Ovary (tissue), 9 donors: ENCODE results near the gene NCAN. TPM values are rescaled to one million over a fixed set of nuclear protein-coding genes. Genes with fewer than 3 reads are reported as not detected.

Experiments
- DNase-seq, 5 donors: peaks; one replicate each; pipeline ENCODE4 v3.0.0-alpha.2; 2019 to 2020
- H3K27ac ChIP-seq, 2 donors: fragments of 200-600 bp; one replicate each; pipeline versions ENCODE4 v1.5.1 to v1.8.0; 2019 to 2022
- H3K27me3 ChIP-seq: fragments of 200-600 bp; one replicate; pipeline ENCODE4 v1.8.0; 2022
- H3K36me3 ChIP-seq: fragments of 200-600 bp; sonication (generic); one replicate; pipeline ENCODE4 v1.5.1; 2019
- H3K4me1 ChIP-seq: one replicate; pipeline ENCODE4 v1.8.1; 2013; ENCODE audit warnings: mild to moderate bottlenecking, moderate library complexity; ENCODE audit not compliant: insufficient read depth
- H3K4me3 ChIP-seq: fragments of 200-600 bp; sonication (generic); one replicate; pipeline ENCODE4 v1.5.1; 2017
- H3K9me3 ChIP-seq, 2 donors: fragments of 200-600 bp in 1 of 2; sonication (generic) in 1 of 2; one replicate each; pipeline versions ENCODE4 v1.5.1 to v1.8.1; 2013 to 2019; ENCODE audit warnings: mild to moderate bottlenecking in 1 of 2, moderate library complexity in 1 of 2
- CTCF ChIP-seq, 3 donors: fragments of 450-650 bp in 2 of 3; fragments of 200-600 bp in 1 of 3; IDR thresholded peaks; one replicate each; pipeline versions ENCODE4 v1.5.1 to v1.8.0; 2016 to 2022; ENCODE audit warnings: antibody characterized with exemption in 3 of 3, mild to moderate bottlenecking in 1 of 3
- EP300 ChIP-seq: sonication (generic); formaldehyde crosslinking; IDR thresholded peaks from one replicate; pipeline ENCODE4 v1.6.1; 2017; ENCODE audit warnings: antibody characterized with exemption
- POLR2A ChIP-seq: fragments of 450-650 bp; IDR thresholded peaks from one replicate; pipeline ENCODE4 v1.6.1; 2017; ENCODE audit warnings: antibody characterized with exemption, mild to moderate bottlenecking, moderate library complexity
- WGBS, 3 donors: extraction: QIAGEN DNeasy Blood & Tissue Kit in 1 of 3; methylation state at CpG; one replicate each; pipeline versions ENCODE4 v1.1.5 to v1.1.7; 2013 to 2017; 5-methylcytosine and 5-hydroxymethylcytosine counted together
- intact Hi-C, 4 donors: fragments of 100-400 bp; cut with DNase I; formaldehyde crosslinking; loops; one replicate each; pipeline versions ENCODE4 v1.11.0 to v1.15.1; 2022 to 2023
- polyA plus RNA-seq, 2 donors: library from polyadenylated mRNA; stranded (reverse); fragments of 200-250 nt in 1 of 2; fragments of 350-450 nt in 1 of 2; fragmentation: Illumina TruSeq in 1 of 2; extraction: RNeasy Lipid Tissue Mini Kit (QIAGEN cat#74804) in 1 of 2; gene quantifications; one replicate each; pipeline ENCODE4 v1.2.3, GENCODE V29; 2013 to 2014
- total RNA-seq, 7 donors: library from RNA; depleted of rRNA in 2 of 7; stranded (reverse); fragments of >200 nt in 2 of 7; fragmentation: NEBNext Ultra II Directional in 3 of 7; extraction: Animal tissue kit (Norgen Biotek cat#: 25700) in 3 of 7; gene quantifications; one replicate each; pipeline versions ENCODE4 v1.1.0 to v1.2.4, GENCODE V29; 2016 to 2023
- donor health status: DM: no; HTN: no; CAD: no; lungs with moderate emphysema.
- donor health status: DM: no; HTN: no; CAD: no.
- donor health status: Bipolar disorder and iron deficiency.
- donor health status: DM: yes; HTN: yes; CAD: no.
- donor health status: DM: no; HTN: no; CAD: no.
- donor health status: DM: yes; HTN: yes; CAD: no.

NCAN gene
- total and polyA plus RNA-seq, 9 donors, result not detected

GRCh38 chr19:19257836-19258588 lies 46.3 kb downstream of the NCAN start:
- H3K4me3 ChIP-seq, result no peak overlapping the region
- TF ChIP-seq CTCF (IDR thresholded peaks at IDR 0.05) (no peak), POLR2A (no peak), EP300 (no peak)
- H3K36me3 ChIP-seq, result no peaks in the 10 kb centered on the region
- intact Hi-C loops, result no loop called here
- no peaks in the 10 kb centered on the region for H3K27me3 ChIP-seq
- DNase-seq, result no peak
- no peak overlapping the region for H3K27ac ChIP-seq
- no peaks in the 10 kb centered on the region for H3K9me3 ChIP-seq
- WGBS, 3 donors, result 85 to 91% (median 90%) methylated on average over 72 of the region's 72 CpGs
- H3K4me1 ChIP-seq, result peaks cover 3% of the 10 kb centered on the region

- DNase-seq, result no peak
- no peak for TF ChIP-seq EP300
- no peak for TF ChIP-seq POLR2A
- no peak for TF ChIP-seq CTCF (IDR thresholded peaks at IDR 0.05)
- Histone ChIP-seq H3K36me3 (no peaks in the 10 kb centered on the region), H3K4me3 (no peak overlapping the region), H3K27ac (no peak overlapping the region), H3K27me3 (no peaks in the 10 kb centered on the region), H3K4me1 (peaks cover 3% of the 10 kb centered on the region), H3K9me3 (no peaks in the 10 kb centered on the region)
- 92 to 95% (median 93%) methylated on average over 41 of the region's 41 CpGs for WGBS, 3 donors
- intact Hi-C loops, result no loop called here
Measured at GRCh38 chr19:19258589-19259338, 47.0 kb downstream of the NCAN start.

- H3K36me3 ChIP-seq, result no peaks in the 10 kb centered on the region
- H3K4me1 ChIP-seq, result peaks cover 3% of the 10 kb centered on the region
- no peaks in the 10 kb centered on the region for H3K9me3 ChIP-seq
- WGBS, 3 donors, result 70 to 96% (median 72%) methylated on average over 2 of the region's 2 CpGs
- TF ChIP-seq POLR2A, result no peak
- TF ChIP-seq EP300, result no peak
- no peak for TF ChIP-seq CTCF (IDR thresholded peaks at IDR 0.05)
- intact Hi-C loops, result no loop called here
- no peak overlapping the region for H3K4me3 ChIP-seq
- no peak for DNase-seq
- no peak overlapping the region for H3K27ac ChIP-seq
- no peaks in the 10 kb centered on the region for H3K27me3 ChIP-seq
Measured at GRCh38 chr19:19259741-19260140, 48.0 kb downstream of the NCAN start.

- intact Hi-C loops, result no loop called here
Measured at GRCh38 chr19:19260417-19261214, 48.9 kb downstream of the NCAN start.

More at GRCh38 chr19:19260417-19261214, 48.9 kb downstream of the NCAN start:
- Histone ChIP-seq H3K27me3 (no peaks in the 10 kb centered on the region), H3K4me3 (no peak overlapping the region), H3K9me3 (no peaks in the 10 kb centered on the region), H3K27ac (no peak overlapping the region), H3K36me3 (no peaks in the 10 kb centered on the region), H3K4me1 (peaks cover 3% of the 10 kb centered on the region)
- WGBS, 3 donors, result 59 to 64% (median 61%) methylated on average over 34 to 36 of the region's 36 CpGs
- TF ChIP-seq POLR2A (no peak), EP300 (no peak), CTCF (IDR thresholded peaks at IDR 0.05) (no peak)
- no peak for DNase-seq
